ENCODE results near the gene POMC.
"Not testable (repeated sequence)": the region's sequence is repeated elsewhere in the genome, so short reads cannot be mapped to it uniquely, and the experiment has no call there.

The POMC gene

DNA sequence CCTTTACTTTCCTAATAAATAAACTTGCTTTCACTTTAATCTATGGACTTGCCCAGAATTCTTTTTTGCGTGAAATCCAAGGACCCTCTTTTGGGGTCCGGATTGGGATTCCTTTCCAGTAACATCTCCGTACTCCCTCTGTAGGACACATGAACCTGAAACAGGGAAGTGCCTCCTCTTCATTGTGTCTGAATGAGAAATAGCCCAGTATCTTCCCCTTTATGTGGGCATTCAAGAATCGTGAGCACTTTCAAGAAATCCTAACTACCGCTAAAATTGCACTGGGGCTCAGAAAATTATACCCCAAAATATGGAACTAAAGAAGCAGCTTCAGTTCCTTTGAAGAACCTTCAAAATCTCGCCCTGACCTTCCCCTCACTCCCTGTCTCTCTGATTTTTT, 7.8 kb upstream of the POMC start:
- peak; percentile 61 for DNase-seq

DNA sequence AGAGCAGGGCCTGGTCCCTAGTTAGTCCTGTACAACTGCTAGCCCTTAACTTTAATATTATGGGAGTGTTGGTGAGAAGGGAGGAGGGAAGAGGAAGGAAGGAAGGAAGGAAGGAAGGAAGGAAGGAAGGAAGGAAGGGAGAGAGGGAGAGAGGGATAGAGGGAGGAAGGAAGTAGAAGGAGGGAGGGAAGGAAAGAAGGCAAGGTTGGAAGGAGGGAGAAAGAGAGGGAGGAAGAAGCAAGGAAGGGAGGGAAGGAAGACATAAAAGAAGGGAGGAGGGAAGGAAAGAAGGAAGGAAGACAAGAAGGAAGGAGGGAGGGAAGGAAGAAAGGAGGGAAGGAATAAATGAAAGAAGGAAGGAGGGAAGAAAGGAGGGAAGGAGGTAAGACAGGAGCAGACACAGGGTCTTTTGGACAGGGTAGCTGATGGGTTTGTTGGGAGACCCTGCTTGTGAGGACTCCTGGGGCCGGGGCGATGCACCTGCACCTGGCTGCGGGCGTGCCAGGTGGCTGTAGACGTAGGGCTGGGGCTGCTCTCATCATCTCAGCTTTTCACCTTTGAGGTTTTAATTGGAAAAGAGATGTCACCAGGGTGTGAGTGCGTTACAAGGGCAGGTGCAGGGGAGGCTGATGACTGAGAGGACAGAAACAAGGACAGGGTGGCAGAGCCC, 5.9 kb upstream of the POMC start:
- no peak for DNase-seq

DNA sequence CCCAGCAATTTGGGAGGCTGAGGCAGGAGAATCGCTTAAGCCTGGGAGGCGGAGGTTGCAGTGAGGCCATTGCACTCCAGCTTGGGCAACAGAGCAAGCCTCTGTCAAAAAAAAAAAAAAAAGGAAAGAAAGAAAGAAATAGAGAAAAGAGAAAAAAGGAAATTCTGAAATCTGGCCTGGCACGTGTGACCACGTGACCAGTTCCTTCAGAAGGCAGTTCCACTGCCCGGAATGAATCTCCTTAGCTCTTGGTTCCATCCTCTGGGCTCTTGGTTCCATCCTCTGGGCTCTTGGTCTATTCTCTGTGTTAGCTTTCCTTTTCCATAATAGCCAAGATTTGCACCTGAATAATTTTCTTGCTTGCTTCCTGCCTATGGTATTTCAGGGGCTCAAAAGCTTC, 5.3 kb upstream of the POMC start:
- no peak for DNase-seq

DNA sequence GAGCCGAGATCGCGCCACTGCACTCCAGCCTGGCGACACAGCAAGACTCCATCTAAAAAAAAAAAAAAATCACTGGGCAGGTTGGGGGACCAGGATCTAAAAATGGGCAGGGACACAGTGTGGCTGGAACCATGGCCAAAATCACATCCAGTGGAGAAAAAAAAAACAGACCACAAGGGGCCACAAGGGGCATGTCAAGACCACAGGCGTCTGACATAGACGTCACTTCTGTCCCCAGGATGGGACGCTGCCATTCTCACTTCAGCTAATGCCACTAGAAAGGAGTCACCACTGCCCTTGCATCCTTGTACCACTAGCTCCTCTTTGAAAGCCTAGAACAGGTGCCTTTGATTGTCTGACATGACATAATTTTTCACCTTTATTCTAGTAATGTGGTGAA, 2.5 kb upstream of the POMC start:
- DNase-seq: peak; percentile 16

DNA sequence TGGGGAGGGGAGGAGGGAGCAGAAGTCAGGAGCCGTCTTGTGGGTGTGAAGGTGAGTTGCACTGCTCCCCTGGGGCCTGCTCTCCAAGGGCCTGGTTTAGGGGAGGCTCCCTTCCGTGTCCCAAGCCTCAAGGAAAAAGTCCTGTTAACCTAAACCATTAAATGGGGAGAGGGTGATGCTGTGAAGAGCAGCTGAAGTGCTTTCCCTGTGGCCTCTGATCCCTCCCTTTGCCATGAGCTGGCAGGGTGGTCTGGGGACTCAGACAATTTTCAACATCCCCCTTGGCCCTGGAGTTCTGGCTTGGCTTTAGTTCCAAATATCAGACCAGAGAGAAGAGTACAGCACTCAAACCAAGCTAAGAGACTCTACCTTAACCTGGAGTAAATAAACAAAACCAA, 692 bp upstream of the POMC start:
- no peak for DNase-seq

DNA sequence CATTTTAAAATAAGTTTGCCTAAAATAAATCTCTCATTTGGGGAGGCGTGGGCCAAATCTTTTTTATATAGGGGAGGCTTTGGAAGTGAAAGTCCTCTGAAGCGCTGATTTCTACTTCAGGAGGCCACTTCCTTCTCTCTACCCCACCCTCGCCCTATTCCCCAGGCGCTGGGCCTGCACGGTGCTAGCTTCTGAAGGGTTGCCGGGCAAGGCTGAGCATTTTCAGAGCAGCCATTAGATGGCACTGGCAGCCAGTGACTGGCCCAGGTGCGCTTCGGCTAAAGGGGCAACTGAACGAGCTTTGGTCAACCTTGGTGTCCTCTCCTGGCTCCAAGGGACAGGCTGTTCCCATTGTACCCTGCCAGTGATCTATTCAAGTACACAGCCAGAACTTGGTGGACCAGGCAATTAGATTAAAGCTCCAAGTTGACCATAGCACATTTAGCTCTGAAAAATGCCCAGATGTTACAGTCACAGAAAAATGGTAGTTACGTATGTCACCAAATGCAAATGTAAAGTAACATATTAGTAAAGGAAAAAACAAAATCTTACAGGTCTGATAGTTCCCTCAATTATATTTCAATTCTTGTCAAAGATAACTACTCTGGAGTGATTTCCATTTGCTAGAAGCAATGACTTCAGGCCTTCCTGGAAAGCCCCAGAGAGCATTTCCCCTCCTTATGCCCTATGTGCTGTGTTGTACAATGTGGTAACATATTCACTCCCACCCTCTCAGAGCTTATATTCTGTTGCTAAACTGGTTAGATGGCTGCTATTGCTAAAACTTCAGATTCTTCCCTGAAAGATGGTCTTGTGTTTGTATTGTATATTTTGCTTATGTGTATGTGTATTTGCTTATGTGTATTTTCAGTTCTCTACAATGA, 2.1 kb downstream of the POMC start:
- peak; percentile 63 for DNase-seq

DNA sequence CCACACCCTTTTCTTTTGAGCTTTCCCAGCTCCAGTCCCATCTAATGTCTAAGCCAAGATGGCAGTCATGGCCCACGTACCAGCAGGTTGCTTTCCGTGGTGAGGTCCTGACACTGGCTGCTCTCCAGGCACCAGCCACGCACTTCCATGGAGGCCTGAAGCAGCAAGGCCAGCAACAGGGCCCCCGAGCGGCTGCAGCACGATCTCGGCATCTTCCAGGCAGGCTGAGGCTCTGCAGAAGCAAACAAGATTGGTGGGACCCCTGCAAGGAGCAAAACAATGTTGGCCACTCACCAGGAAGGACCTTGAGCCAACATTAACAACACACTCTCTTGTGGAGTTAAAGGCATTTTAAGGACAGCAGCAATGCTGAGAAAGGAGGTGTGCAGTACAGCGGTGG, 3.8 kb downstream of the POMC start:
- no peak for DNase-seq

DNA sequence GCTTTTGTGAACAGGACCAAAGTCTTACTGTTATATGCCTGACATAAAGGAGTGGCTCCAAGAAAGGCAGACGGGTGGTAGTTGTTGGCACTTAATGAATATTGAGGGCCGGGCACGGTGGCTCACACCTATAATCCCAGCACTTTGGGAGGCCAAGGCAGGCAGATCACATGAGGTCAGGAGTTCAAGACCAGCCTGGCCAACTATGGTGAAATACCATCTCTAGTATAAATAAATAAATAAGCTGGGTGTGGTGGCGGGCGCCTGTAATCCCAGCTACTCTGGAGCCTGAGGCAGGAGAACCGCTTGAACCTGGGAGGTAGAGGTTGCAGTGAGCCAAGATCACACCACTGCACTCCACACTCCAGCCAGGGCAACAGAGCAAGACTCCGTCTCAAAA, 6.3 kb downstream of the POMC start:
- DNase-seq: not testable (repeated sequence)

DNA sequence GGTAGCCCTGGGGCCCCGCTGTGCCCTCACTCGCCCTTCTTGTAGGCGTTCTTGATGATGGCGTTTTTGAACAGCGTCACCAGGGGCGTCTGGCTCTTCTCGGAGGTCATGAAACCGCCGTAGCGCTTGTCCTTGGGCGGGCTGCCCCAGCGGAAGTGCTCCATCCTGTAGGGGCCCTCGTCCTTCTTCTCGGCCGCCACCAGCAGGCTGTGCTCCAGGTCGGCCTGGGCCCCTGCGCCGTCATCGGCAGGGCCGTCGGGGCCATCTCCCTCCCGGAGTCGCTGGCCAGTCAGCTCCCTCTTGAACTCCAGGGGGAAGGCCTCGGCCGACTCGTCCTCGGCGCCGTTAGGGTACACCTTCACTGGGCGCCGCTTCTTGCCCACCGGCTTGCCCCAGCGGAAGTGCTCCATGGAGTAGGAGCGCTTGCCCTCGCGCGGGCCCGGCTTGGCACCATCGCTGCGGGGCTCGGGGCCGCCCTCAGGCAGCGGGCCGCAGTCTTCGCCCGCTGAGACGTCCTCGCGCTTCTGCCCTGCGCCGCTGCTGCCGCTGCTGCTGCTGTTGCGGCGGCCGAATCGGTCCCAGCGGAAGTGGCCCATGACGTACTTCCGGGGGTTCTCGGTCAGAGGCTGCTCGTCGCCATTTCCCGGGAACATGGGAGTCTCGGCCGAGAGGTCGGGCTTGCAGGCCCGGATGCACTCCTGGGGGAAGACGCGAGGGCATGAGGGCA, 7.2 kb downstream of the POMC start:
- no peak for DNase-seq

DNA sequence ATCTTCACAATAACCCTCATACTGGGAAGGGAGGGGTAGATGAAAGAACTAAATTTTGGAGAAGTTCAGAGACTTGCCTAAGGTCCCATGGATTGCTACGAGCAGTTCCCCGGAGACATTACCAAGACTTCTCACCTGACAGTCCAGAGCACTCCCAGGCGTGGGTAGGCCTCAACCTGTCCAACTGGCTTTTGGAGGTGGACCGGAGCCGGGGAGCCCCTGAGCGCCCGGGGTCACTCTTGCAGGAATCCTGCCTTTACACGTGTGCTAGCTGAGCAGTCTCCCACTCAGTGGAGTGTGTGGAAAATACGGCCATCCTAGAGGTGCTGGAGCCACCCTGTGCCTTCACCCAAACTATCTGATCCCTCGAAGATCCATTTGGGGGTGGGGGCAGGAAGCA, 8.0 kb downstream of the POMC start:
- no peak for DNase-seq

DNA sequence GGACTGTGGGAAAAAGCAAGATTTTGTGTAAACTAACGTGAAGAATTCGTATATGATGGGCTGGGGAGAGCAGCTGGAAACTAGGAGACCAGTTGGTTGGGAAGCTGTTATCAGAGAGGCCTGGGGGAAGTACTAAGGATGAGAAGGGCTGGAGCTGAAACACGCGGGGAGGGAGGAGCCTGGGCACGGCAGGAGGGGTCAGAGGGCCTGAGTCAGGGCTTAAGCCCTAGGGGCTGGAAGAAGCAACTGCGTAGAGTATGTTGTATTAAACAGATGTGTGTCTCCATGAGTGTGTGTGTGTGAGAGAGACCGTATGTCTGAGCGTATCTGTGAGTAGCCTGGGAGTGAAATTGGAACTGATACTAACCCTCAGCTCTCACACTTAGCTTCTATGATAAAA, 8.4 kb downstream of the POMC start:
- peak; percentile 30 for DNase-seq

DNA sequence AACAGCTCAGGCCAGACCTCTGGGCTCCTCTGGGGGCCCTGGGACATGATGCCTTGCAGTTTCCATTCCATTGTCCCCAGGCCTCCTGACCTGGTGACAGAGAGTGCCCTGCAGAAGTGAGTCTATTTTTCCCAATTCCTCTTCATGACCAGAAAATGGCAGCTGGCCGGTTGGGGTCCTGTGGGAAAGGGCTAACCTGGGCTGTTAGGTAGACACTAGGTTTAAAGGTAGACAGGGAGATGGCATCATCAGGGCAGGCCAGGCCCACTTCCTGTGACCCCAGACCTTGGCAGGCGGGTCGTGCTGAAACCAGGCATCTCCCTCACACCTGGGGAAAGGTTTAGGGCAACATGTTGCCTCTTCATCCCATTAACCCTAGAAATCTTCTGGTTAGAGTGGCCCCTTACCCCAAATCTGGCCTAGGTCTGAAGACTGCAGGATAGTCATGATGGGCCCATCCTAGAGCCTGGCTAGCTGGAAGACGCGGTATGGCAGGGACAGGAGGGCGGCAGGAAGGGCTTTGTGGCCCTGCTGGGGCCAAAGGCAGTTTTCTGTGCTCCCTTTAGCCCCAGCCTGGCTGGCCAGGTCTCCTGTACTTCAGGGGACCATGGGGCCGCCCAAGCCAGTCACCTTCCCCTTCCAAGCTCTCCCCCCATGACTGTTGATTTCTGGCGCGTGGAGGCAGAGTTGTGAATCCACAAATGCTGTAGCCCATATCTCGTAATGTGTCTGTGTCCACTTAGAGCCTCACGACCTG, 10.1 kb downstream of the POMC start:
- DNase-seq: no peak

DNA sequence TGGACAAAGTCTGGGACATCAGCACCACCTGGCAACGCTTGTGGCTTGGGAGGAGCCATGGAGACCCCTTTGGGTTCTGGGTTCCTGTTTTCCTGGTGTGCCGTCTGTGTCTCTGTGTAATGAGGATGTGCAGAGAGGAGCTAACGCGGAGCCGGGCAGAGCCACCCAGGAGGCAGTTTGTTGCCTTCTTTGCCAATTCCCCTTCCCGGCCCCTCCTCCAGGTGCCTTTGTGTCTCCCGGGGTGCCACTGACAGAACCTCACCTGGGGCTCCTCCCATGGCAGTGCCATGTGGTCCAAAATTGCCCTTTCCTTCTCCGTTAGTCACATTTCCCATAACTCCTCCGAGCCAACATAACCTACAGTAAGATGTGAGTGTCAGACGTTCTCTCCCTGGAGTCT, 13.0 kb downstream of the POMC start:
- DNase-seq: no peak

DNA sequence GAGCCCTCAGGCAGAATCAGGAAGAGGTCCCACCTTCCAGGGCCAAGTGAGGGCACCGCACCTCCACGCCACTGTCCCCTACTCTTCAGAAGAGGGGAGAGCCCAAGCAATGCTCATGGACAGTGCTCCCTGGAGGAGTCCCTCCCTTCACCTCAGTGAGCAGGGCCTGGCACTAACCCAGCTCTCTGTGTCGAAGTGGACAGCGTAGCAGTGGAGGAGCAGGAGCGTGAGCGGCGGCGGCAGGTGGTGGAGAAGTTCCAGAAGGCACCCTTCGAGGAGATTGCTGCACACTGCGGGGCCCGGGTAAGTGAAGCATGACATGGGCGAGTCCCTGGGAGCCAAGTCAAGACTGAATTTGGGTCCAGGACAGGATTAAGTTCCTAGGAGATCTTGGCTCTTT, 16.7 kb downstream of the POMC start:
- no peak for DNase-seq

DNA sequence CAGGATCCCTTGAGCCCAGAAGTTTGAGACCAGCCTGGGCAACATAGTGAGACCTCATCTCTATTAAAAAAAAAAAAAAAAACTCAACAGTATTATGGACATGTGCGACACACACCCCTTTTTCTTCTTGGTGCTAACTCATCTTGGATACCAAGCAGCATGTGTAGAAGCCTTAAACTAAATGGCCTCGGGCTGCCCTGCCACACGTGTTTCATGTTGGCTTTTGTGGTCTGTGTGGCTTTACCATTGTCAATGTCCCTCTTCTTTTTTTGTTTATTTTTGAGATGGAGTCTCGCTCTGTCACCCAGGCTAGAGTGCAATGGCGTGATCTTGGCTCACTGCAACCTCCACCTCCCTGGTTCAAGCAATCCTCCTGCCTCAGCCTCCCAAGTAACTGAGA, 17.4 kb downstream of the POMC start:
- peak; percentile 25 for DNase-seq

DNA sequence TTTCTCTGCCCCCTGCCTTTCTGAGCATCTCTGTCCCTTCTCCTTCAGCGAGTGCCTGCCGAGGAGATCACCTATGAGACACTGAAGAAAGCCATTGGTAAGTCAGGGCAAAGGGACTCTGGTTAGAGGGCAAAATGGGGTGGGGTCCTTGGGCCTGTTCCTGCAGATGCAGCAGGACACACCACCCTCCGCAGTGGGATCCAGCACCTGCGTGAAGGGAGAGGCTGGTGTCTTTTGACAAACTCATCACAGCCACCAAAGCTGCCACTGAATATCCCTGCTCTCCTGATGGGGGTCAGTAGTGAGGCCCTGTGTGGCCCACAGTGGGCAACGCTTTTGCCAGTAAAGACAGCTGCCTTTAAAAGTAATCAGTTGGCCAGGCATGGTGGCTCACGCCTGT, 18.7 kb downstream of the POMC start:
- no peak for DNase-seq

DNA sequence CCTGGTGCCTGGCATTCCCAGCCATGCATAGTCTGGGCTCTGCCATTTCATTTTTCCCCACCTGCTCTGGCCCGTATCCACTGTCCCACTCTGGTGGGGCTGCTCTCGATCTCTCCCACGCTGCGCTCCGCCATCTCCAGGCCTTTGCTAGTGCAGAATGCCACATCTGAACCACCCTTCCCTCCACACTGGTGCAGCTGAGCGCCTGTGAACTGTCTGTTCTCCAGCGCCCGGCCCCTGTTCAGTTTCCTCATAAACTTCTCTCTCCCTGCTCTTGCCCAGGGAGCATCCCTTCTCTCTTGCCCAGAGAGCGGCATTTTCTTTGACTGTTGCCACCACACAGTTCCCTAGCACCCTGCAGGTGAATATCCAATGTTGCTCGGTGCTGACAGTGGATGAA, 21.5 kb downstream of the POMC start:
- no peak for DNase-seq

DNA sequence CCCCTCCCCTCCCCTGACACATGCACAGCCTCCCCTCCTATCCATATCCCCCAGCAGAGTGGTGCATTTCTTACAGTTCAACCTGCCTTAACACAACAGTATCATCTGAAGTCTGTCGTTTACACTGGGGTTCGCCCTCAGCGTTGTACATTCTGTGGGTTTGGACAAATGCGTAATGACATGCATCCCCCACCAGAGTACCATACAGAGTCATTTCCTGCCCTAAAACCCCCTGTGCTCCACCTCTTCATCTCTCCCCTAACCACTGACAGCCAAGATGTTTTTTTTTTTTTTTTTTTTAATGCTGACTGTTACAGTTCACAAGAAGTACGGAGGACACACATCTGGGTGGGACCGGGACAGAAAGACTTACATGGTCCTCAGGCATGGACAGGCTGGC, 22.6 kb downstream of the POMC start:
- no peak for DNase-seq

DNA sequence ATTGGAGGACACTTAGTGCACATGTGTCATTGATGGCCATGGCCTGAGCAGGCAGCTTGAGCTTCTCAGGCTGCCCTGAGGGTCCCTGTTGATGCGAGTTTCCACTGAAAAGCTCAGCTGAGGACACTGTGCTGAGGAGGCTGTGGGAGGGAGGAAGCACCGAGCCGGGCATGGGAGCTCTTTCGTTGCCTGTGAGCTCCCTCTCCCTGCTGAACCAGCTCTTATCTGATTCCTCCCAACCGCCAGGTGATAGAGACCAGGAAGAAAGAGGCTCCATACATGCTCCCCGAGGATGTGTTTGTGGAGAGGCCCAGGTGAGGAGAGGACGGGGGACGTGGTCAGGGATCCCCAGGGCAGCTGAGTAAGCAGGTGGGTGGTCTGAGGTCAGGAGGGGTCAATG, 27.3 kb downstream of the POMC start:
- DNase-seq: no peak

DNA sequence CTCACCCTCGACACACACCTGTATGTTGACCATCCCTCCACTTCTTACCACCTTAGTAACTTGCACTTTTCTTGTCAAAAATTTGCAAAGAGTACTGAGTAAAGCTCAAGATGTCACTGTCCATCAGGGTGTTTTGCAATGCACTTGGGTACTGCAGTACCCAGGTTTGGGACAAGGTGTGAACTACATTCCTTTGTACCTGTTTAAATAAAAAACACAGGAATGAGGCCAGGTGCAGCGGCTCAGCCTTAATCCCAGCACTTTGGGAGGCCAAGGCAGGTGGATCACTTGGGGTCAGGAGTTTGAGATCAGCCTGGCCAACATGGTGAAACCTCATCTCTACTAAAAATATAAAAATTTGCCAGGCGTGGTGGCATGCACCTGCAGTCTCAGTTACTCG, 27.8 kb downstream of the POMC start:
- not testable (repeated sequence) for DNase-seq

DNA sequence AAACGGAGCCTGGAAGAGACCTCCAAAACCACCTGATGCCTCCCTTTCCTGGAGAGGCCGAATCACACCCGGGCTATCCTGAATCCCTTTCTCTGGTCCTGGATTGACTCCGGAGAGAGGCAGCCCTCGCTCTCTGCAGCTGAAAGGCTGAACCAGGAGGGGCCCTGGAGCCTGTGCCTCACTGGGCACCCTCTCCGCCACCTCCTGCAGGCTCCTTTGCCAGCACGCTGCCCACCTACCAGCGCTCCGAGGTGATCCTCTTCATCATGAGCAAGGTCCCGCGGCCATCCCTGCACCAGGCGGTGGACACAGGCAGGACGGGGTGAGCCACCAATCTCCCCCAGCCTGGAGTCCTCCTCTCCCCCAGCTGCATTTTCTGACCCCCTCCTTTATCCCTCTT, 35.7 kb downstream of the POMC start:
- no peak for DNase-seq

DNA sequence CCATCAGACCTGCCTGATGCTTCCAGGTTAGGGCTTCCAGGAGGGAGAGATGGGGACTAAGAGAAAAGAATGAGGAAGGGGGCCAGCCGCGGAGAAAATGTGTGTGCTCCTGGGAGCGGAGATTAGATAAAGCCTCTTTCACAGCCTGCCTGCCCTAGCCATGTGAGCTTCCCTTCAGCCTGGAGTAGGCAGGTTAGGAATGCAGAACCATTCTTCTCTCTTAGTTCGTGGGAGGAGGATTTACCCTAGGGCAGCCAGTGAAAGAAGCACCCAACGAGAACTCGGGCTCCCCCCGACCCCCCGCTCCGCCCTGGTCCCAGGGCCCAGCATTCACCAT, 36.1 kb downstream of the POMC start:
- no peak for DNase-seq

DNA sequence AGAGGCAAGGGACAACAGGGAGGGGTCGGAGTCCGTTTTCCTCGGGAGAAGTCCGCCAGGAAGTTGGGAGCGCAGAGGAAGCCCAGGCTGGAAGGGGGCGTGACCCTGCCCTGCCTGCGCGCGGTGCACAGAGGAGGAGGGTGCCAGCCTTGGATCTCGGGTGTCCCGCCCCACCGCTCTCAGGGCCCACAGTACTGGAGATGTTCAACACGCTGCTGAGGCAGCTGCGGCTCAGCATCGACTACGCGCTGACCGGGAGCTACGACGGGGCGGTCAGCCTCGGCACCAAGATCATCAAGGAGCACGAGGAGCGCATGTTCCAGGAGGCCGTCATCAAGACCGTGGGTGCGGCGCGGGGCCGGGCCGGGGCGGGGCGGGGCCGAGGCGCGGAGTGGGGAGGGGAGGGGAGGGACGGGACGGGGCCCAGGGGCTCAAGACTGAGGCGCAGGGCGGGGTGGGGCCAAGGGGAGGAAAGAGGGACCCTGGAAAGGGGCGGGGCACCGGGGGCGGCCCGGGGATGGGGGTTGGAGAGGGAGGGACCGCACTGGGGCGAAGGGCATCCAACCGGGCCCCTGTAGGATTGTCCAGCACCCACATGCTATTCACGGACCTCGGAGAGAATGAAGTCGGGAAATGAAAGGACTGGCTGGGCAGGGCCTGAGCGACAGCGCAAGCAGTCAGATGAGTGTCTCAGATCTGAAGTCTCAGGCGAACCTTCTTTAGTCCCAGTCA, 36.6 kb downstream of the POMC start:
- no peak for DNase-seq
